ENCODE measurements around the gene TRNT1.
A peak's percentile ranks its signal among the peaks of the same experiment; 100 is the strongest.

- TF ChIP-seq GABPA (IDR thresholded peaks at IDR 0.05; ENCODE audit: borderline replicate concordance, insufficient read depth, low read length) (no peak), EZH2 (IDR thresholded peaks at IDR 0.05; ENCODE audit: low read depth, low read length, severe bottlenecking) (no peak), POLR2A (IDR thresholded peaks at IDR 0.05; ENCODE audit: control extremely low read depth in 1 of 2, low read depth in 2 of 2, low read length in 2 of 2) (no peak), CTCF (IDR thresholded peaks at IDR 0.05; ENCODE audit: control extremely low read depth in 1 of 3, insufficient read depth in 1 of 3, low read depth in 1 of 3, low read length in 3 of 3) (peak in 2 of 3 experiments; percentile 66 to 72; a peak in 3 of 4 replicates), KDM1A (IDR thresholded peaks at IDR 0.05; ENCODE audit: borderline replicate concordance, low read length) (no peak), TCF12 (IDR thresholded peaks at IDR 0.05; ENCODE audit: low read depth, low read length) (no peak), TAF1 (IDR thresholded peaks at IDR 0.05; ENCODE audit: low read depth, low read length) (no peak)
Measured at GRCh38 chr3:3196148-3196861, 69.6 kb downstream of the TRNT1 start.
